ENCODE measurements around the gene GBF1.
"Not testable (repeated sequence)": the region's sequence is repeated elsewhere in the genome, so short reads cannot be mapped to it uniquely, and the experiment has no call there.

The GBF1 gene

GRCh38 chr10:102267748-102268147 is 22.4 kb downstream of the GBF1 start:
- no peak for DNase-seq

GRCh38 chr10:102268375-102268888 is 23.1 kb downstream of the GBF1 start:
- DNase-seq: peak; percentile 14

GRCh38 chr10:102269017-102269416 is 23.7 kb downstream of the GBF1 start:
- DNase-seq: no peak

GRCh38 chr10:102274062-102274461 is 28.7 kb downstream of the GBF1 start:
- no peak for DNase-seq

- DNase-seq: no peak
Observed at GRCh38 chr10:102275343-102275742, 30.0 kb downstream of the GBF1 start.

GRCh38 chr10:102279104-102279503 is 33.8 kb downstream of the GBF1 start:
- peak; percentile 21 for DNase-seq

- DNase-seq: peak; percentile 75
Observed at GRCh38 chr10:102280397-102281101, 35.2 kb downstream of the GBF1 start.

GRCh38 chr10:102281102-102281487 is 35.8 kb downstream of the GBF1 start:
- peak; percentile 32 for DNase-seq

GRCh38 chr10:102283488-102283887 is 38.2 kb downstream of the GBF1 start:
- DNase-seq: no peak

- DNase-seq: no peak
Observed at GRCh38 chr10:102283890-102284289, 38.6 kb downstream of the GBF1 start.

- DNase-seq: no peak
Observed at GRCh38 chr10:102284531-102284930, 39.2 kb downstream of the GBF1 start.

GRCh38 chr10:102285133-102285532 is 39.8 kb downstream of the GBF1 start:
- no peak for DNase-seq

GRCh38 chr10:102286216-102286615 is 40.9 kb downstream of the GBF1 start:
- DNase-seq: no peak

- DNase-seq: no peak
Observed at GRCh38 chr10:102287538-102287937, 42.2 kb downstream of the GBF1 start.

GRCh38 chr10:102287991-102288390 is 42.7 kb downstream of the GBF1 start:
- DNase-seq: no peak

- DNase-seq: no peak
Observed at GRCh38 chr10:102289356-102289755, 44.0 kb downstream of the GBF1 start.

GRCh38 chr10:102289840-102290239 is 44.5 kb downstream of the GBF1 start:
- DNase-seq: no peak

- no peak for DNase-seq
Observed at GRCh38 chr10:102291221-102291905, 46.0 kb downstream of the GBF1 start.

- DNase-seq: no peak
Observed at GRCh38 chr10:102297101-102297500, 51.8 kb downstream of the GBF1 start.

- no peak for DNase-seq
Observed at GRCh38 chr10:102298899-102299298, 53.6 kb downstream of the GBF1 start.

GRCh38 chr10:102299873-102300272 is 54.5 kb downstream of the GBF1 start:
- no peak for DNase-seq

GRCh38 chr10:102300278-102300843 is 55.0 kb downstream of the GBF1 start:
- no peak for DNase-seq

GRCh38 chr10:102300912-102301311 is 55.6 kb downstream of the GBF1 start:
- not testable (repeated sequence) for DNase-seq

- DNase-seq: not testable (repeated sequence)
Observed at GRCh38 chr10:102301332-102301731, 56.0 kb downstream of the GBF1 start.
